GM12891 (cell line): ENCODE measurements around the gene RALGAPB.

Experiments used
- PAX5 ChIP-seq: IDR thresholded peaks from 2 replicates; pipeline ENCODE4 v1.6.1; 2011; ENCODE audit warnings: low read length, moderate library complexity, mild to moderate bottlenecking; ENCODE audit not compliant: insufficient read depth, severe bottlenecking
- POLR2A ChIP-seq: IDR thresholded peaks from 2 replicates; pipeline ENCODE4 v1.6.1; 2011; ENCODE audit warnings: low read depth, low read length, control low read depth
- POLR2AphosphoS5 ChIP-seq: IDR thresholded peaks from 2 replicates; pipeline ENCODE4 v1.6.1; 2011; ENCODE audit warnings: low read depth, low read length, control low read depth
- POU2F2 ChIP-seq: IDR thresholded peaks from 2 replicates; pipeline ENCODE4 v1.6.1; 2011; ENCODE audit warnings: low read depth, mild to moderate bottlenecking, control low read depth, low read length, moderate library complexity
- SPI1 ChIP-seq: IDR thresholded peaks from 2 replicates; pipeline ENCODE4 v1.6.1; 2011; ENCODE audit warnings: low read depth, low read length, control low read depth
- TAF1 ChIP-seq: IDR thresholded peaks from 2 replicates; pipeline ENCODE4 v1.6.1; 2011; ENCODE audit warnings: low read depth, low read length, control low read depth

GRCh38 chr20:38423541-38423940 is 49.1 kb upstream of the RALGAPB start:
- TF ChIP-seq POLR2A (no peak), POLR2AphosphoS5 (no peak), PAX5 (no peak), TAF1 (no peak), POU2F2 (no peak), SPI1 (no peak)
